Fibroblast of lung (primary cell): ENCODE data around the gene OSBPL1A.

ENCODE experiments used
- EZH2 ChIP-seq: IDR thresholded peaks from 2 replicates; pipeline ENCODE4 v1.5.1; 2012; ENCODE audit warnings: low read length, control low read depth, mild to moderate bottlenecking; ENCODE audit errors: missing control alignments
- TF ChIP-seq, protein P1 (sequence below), 2 donors: IDR thresholded peaks in 1 of 2; conservative IDR thresholded peaks in 1 of 2; 1 replicate in 1 of 2; 2 replicates in 1 of 2; pipeline ENCODE4 v1.5.1; 2011 to 2012; ENCODE audit warnings: low read length in 2 of 2, control low read depth in 1 of 2, inconsistent platforms in 1 of 2, low read depth in 1 of 2, mild to moderate bottlenecking in 1 of 2

- TF ChIP-seq, protein P1, sequence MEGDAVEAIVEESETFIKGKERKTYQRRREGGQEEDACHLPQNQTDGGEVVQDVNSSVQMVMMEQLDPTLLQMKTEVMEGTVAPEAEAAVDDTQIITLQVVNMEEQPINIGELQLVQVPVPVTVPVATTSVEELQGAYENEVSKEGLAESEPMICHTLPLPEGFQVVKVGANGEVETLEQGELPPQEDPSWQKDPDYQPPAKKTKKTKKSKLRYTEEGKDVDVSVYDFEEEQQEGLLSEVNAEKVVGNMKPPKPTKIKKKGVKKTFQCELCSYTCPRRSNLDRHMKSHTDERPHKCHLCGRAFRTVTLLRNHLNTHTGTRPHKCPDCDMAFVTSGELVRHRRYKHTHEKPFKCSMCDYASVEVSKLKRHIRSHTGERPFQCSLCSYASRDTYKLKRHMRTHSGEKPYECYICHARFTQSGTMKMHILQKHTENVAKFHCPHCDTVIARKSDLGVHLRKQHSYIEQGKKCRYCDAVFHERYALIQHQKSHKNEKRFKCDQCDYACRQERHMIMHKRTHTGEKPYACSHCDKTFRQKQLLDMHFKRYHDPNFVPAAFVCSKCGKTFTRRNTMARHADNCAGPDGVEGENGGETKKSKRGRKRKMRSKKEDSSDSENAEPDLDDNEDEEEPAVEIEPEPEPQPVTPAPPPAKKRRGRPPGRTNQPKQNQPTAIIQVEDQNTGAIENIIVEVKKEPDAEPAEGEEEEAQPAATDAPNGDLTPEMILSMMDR (conservative IDR thresholded peaks at IDR 0.05 in 1 of 2, IDR thresholded peaks at IDR 0.05 in 1 of 2; ENCODE audit: low read depth in 1 of 2, low read length in 2 of 2), result no peak
- no peak for TF ChIP-seq EZH2
These were observed 91.4 kb downstream of the OSBPL1A start for GRCh38 chr18:24306201-24306600.
